ENCODE results near the gene CCDC43. TPM values are rescaled to one million over a fixed set of nuclear protein-coding genes. Genes with fewer than 3 reads are reported as not detected.
"Not testable (repeated sequence)": the region's sequence is repeated elsewhere in the genome, so short reads cannot be mapped to it uniquely, and the experiment has no call there.

The CCDC43 gene, protein sequence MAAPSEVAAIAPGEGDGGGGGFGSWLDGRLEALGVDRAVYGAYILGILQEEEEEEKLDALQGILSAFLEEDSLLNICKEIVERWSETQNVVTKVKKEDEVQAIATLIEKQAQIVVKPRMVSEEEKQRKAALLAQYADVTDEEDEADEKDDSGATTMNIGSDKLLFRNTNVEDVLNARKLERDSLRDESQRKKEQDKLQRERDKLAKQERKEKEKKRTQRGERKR
- total RNA-seq = 15.5 TPM

DNA sequence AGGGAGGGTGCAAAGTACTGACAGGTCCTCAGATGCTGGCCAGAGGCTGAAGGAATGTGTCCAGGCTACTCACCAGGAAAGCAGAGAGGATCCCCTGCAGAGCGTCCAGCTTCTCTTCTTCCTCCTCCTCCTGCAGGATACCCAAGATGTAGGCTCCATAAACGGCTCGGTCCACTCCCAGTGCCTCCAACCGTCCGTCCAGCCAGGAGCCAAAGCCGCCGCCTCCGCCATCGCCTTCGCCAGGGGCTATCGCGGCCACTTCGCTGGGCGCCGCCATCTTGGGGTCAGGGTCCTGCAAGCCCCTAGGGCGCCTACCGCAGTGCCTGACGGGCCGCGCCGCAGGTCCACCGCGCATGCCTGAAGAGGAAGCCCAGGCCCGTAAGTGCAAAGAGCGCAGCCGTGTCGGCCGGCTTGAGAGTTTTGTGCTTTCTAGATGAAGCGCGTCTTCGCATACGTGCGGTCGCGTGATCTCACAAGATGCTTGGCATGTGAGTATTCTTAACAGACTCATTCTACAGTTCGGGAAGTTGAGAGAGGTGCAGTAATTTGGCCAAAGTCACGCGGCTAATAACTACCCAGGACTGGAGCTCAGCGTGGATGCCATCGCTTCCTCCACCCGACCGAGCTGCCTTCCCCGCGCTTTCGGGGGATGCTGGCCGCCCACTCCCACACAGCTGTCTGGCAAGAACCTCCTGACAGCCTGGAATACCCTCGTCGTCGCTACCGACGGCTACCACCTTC, at the start of gene CCDC43:
Gene CCDC43, minus strand, starts transcription at position 300 of the 741 bp plus-strand sequence. Its CDS starts 23 bp downstream, at position 277.
- peak within 1 kb of the TSS; percentile 84 for H3K27ac ChIP-seq
- H3K4me3 ChIP-seq = peak within 1 kb of the TSS; percentile 52 to 83
- DNase-seq (ENCODE audit: extremely low spot score in 2 of 2) = peak in 1 of 2 donors; percentile 89
- TF ChIP-seq, protein P1, sequence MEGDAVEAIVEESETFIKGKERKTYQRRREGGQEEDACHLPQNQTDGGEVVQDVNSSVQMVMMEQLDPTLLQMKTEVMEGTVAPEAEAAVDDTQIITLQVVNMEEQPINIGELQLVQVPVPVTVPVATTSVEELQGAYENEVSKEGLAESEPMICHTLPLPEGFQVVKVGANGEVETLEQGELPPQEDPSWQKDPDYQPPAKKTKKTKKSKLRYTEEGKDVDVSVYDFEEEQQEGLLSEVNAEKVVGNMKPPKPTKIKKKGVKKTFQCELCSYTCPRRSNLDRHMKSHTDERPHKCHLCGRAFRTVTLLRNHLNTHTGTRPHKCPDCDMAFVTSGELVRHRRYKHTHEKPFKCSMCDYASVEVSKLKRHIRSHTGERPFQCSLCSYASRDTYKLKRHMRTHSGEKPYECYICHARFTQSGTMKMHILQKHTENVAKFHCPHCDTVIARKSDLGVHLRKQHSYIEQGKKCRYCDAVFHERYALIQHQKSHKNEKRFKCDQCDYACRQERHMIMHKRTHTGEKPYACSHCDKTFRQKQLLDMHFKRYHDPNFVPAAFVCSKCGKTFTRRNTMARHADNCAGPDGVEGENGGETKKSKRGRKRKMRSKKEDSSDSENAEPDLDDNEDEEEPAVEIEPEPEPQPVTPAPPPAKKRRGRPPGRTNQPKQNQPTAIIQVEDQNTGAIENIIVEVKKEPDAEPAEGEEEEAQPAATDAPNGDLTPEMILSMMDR (IDR thresholded peaks at IDR 0.05) = no peak
- TF ChIP-seq POLR2AphosphoS5 (IDR thresholded peaks at IDR 0.05; ENCODE audit: insufficient read depth in 1 of 2, low read depth in 1 of 2) (peak; percentile 82 to 85), POLR2A (IDR thresholded peaks at IDR 0.05) (peak in 1 of 2 donors; percentile 24)
- peaks cover 0 to 5% of the 10 kb centered on the region in 2 donors for H3K36me3 ChIP-seq
- H3K4me1 ChIP-seq = peaks cover 20% of the 10 kb centered on the region
- H3K27me3 ChIP-seq = no peaks in the 10 kb centered on the region
- intact Hi-C loops (cut with DNase I) = no loop called here
- H3K9me3 ChIP-seq = no peaks in the 10 kb centered on the region

DNA sequence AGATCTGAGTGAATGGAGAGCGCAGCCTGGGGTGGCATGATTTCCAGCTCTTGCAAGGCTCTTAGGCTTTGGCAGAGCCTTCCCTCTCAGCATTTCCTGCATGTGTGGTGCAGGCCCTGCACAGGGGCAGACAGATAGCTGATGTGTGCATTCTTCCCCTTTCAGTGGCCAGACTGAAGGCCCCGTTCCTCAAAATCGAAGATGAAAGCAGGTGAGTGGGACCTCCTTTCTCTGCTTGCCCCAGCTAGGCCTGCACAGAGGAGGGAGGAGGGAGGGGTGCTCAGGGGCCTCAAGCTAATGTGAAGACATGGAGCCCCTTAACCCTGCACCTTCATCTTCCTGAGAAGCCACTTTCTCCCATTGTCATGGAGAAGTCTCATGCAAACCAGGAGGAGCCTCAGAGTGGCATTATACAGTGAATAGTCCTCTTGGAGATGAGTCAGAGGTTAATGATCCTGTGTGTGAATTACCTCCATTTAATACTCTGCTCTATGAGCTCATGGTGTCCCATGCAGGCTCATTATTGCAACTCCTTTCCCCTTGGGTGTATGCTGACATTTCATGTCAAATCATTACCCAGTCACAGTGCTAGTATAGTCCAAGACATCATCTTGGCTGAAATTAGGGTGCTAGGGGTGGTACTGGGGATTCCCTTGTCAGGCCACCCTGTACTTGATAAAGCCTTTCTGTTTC, 48.8 kb upstream of the CCDC43 start:
- H3K27me3 ChIP-seq = no peaks in the 10 kb centered on the region
- no peak for DNase-seq (ENCODE audit: extremely low spot score in 2 of 2)
- H3K36me3 ChIP-seq = no peaks in the 10 kb centered on the region
- H3K27ac ChIP-seq = no peak overlapping the region
- H3K9me3 ChIP-seq = no peaks in the 10 kb centered on the region
- no peaks in the 10 kb centered on the region for H3K4me1 ChIP-seq
- H3K4me3 ChIP-seq = no peak overlapping the region
- intact Hi-C loops (cut with DNase I) = no loop called here
- TF ChIP-seq POLR2A (IDR thresholded peaks at IDR 0.05) (no peak), POLR2AphosphoS5 (IDR thresholded peaks at IDR 0.05; ENCODE audit: insufficient read depth in 1 of 2, low read depth in 1 of 2) (no peak)
- TF ChIP-seq, protein P1 (IDR thresholded peaks at IDR 0.05) = no peak

DNA sequence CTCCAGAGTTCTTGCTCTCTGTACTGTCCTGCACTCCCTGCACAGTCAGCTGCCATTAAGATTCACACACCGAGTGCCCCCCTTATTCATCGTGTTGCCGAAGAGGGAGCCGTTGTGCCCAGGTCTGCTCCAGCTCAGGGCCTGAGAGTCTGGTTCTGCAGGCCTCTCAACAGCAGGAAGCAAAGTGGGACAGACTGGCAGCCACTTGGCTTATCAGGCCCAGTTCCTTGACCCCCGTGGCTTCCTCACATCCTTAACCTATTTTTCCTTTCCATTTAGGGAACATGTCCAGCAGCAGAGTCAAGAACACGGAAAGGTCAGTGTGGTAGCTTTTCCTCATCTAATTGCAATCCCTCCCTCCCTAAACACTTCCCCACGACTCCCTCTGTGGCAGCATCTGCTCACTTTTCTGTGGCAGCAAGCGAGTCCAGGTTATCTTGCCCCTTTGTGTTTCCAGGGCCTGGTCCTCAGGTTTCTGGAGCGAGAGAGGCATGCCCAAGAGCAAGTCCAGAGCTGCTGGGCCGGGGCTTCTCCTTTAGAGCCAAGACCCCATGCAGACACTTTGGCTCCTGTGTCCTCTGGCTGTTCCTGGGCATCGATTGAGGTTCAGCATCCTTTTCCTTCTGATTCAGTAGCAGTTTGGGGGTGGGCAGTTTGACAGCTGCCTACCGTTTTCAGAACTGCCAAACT, 47.1 kb upstream of the CCDC43 start:
- TF ChIP-seq, protein P1 (IDR thresholded peaks at IDR 0.05) = no peak
- TF ChIP-seq POLR2AphosphoS5 (IDR thresholded peaks at IDR 0.05; ENCODE audit: insufficient read depth in 1 of 2, low read depth in 1 of 2) = no peak
- TF ChIP-seq POLR2A (IDR thresholded peaks at IDR 0.05) = no peak
- no peak for DNase-seq (ENCODE audit: extremely low spot score in 2 of 2)

DNA sequence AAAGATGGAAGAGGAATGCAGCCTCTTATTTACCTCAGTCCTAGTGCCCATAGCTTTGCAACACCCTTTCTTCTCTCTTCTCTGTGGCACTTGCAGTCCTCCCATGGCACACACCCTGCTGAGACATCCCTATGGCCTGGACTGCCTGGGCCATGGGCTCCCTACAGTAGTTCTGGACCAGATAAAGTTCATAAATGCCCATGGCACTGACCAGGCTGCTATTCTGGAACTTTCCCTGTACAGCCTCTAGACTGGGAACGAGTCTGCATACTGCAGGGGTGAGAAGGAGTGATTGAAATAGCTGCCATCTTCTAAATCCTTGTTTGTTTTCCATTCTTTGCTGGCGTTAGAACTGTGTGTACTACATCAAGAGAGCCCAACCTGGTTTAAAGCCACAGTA, 44.7 kb upstream of the CCDC43 start:
- DNase-seq (ENCODE audit: extremely low spot score in 2 of 2) = no peak
- intact Hi-C loops (cut with DNase I) = no loop called here
- no peaks in the 10 kb centered on the region for H3K27me3 ChIP-seq
- no peak overlapping the region for H3K4me3 ChIP-seq
- TF ChIP-seq POLR2AphosphoS5 (IDR thresholded peaks at IDR 0.05; ENCODE audit: insufficient read depth in 1 of 2, low read depth in 1 of 2) = no peak
- H3K9me3 ChIP-seq = no peaks in the 10 kb centered on the region
- H3K4me1 ChIP-seq = no peaks in the 10 kb centered on the region
- H3K27ac ChIP-seq = no peak overlapping the region
- peaks cover 0 to 12% of the 10 kb centered on the region in 2 donors for H3K36me3 ChIP-seq

More for the DNA sequence above, 47.1 kb upstream of the CCDC43 start:
- Histone ChIP-seq H3K27ac (no peak overlapping the region), H3K9me3 (no peaks in the 10 kb centered on the region), H3K27me3 (no peaks in the 10 kb centered on the region), H3K4me1 (no peaks in the 10 kb centered on the region), H3K36me3 (no peaks in the 10 kb centered on the region), H3K4me3 (no peak overlapping the region)
- intact Hi-C loops (cut with DNase I) = no loop called here

DNA sequence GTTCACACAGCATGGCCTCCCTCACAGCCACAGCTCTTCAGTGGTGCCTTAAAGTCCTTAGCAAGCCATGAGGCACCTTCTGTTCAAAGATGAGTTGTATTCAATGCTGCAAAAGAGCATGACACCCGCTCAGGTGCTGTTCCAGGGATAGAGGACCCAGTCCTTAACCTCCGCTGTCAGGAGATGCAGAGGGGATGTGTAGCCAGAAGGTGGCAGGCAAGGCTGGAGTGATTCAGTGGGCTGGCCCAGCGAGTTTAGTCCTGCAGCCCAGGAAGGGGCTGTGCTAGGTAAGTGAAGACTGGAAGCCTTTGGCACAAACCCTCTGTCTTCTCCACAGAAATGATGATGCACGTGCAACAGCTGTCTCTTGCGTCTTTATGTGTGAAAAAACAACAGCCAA, 44.2 kb upstream of the CCDC43 start:
- H3K36me3 ChIP-seq = peaks cover 0 to 12% of the 10 kb centered on the region in 2 donors
- intact Hi-C loops (cut with DNase I) = no loop called here
- no peak overlapping the region for H3K27ac ChIP-seq
- TF ChIP-seq, protein P1 (IDR thresholded peaks at IDR 0.05) = no peak
- TF ChIP-seq POLR2AphosphoS5 (IDR thresholded peaks at IDR 0.05; ENCODE audit: insufficient read depth in 1 of 2, low read depth in 1 of 2) = no peak
- TF ChIP-seq POLR2A (IDR thresholded peaks at IDR 0.05) = no peak
- H3K27me3 ChIP-seq = no peaks in the 10 kb centered on the region
- H3K4me3 ChIP-seq = no peak overlapping the region
- no peaks in the 10 kb centered on the region for H3K4me1 ChIP-seq
- DNase-seq (ENCODE audit: extremely low spot score in 2 of 2) = no peak
- no peaks in the 10 kb centered on the region for H3K9me3 ChIP-seq

DNA sequence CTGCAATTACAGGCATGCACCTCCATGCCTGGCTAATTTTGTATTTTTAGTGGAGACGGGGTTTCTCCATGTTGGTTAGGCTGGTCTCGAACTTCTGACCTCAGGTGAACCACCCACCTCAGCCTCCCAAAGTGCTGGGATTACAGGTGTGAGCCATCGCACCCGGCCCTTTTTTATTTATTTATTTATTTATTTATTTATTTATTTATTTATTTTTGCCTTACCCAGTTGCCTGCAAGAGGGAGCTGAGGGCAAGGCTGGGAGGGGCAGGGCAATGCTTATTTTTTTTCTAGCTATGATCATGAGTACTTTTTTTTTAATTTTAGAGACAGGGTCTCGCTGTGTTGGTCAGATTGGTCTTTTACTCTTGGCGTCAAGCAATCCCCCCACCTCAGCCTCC, 36.5 kb upstream of the CCDC43 start:
- intact Hi-C loops (cut with DNase I) = loop anchor here (5.0 kb wide), 1 partner anchor 1151 kb away; no protein-coding TSS in a partner anchor
- not testable (repeated sequence) for H3K27me3 ChIP-seq; DNase-seq (ENCODE audit: extremely low spot score in 2 of 2); H3K4me1 ChIP-seq; H3K27ac ChIP-seq; H3K4me3 ChIP-seq; H3K9me3 ChIP-seq
- peaks cover 0 to 17% of the 10 kb centered on the region in 2 donors for H3K36me3 ChIP-seq
